ENCODE results near the gene SLC35D3. TPM values are rescaled to one million over a fixed set of nuclear protein-coding genes. Genes with fewer than 3 reads are reported as not detected.
"Not testable (repeated sequence)": the region's sequence is repeated elsewhere in the genome, so short reads cannot be mapped to it uniquely, and the experiment has no call there.

SLC35D3 gene
- total RNA-seq, 1 donor, result not detected

GRCh38 chr6:136901212-136901784 is 20.8 kb upstream of the SLC35D3 start:
- no peak for DNase-seq (ENCODE audit: low read depth)
- no peak for TF ChIP-seq CTCF (IDR thresholded peaks at IDR 0.05; ENCODE audit: insufficient read depth, low read depth, low read length)
- no peak overlapping the region for H3K4me3 ChIP-seq (ENCODE audit: low read depth, low read length)

- H3K4me3 ChIP-seq (ENCODE audit: low read depth, low read length); DNase-seq (ENCODE audit: low read depth): not testable (repeated sequence)
Measured at GRCh38 chr6:136904477-136904876, 17.6 kb upstream of the SLC35D3 start.

GRCh38 chr6:136914947-136915346 is 7.2 kb upstream of the SLC35D3 start:
- TF ChIP-seq CTCF (IDR thresholded peaks at IDR 0.05; ENCODE audit: insufficient read depth, low read depth, low read length), result no peak
- H3K4me3 ChIP-seq (ENCODE audit: low read depth, low read length), result no peak overlapping the region
- DNase-seq (ENCODE audit: low read depth), result no peak

GRCh38 chr6:136918706-136919105 is 3.4 kb upstream of the SLC35D3 start:
- no peak for DNase-seq (ENCODE audit: low read depth)
- TF ChIP-seq CTCF (IDR thresholded peaks at IDR 0.05; ENCODE audit: insufficient read depth, low read depth, low read length), result no peak
- no peak overlapping the region for H3K4me3 ChIP-seq (ENCODE audit: low read depth, low read length)

- peak; percentile 8 for DNase-seq (ENCODE audit: low read depth)
- no peak for TF ChIP-seq CTCF (IDR thresholded peaks at IDR 0.05; ENCODE audit: insufficient read depth, low read depth, low read length)
- no peak overlapping the region for H3K4me3 ChIP-seq (ENCODE audit: low read depth, low read length)
Measured at GRCh38 chr6:136920216-136920615, 1.9 kb upstream of the SLC35D3 start.

- DNase-seq (ENCODE audit: low read depth), result peak; percentile 8
- peak overlapping the region; percentile 55 for H3K4me3 ChIP-seq (ENCODE audit: low read depth, low read length)
- TF ChIP-seq CTCF (IDR thresholded peaks at IDR 0.05; ENCODE audit: insufficient read depth, low read depth, low read length), result no peak
Measured at GRCh38 chr6:136920671-136921380, 1.3 kb upstream of the SLC35D3 start.

GRCh38 chr6:136921381-136921935 is 643 bp upstream of the SLC35D3 start:
- TF ChIP-seq CTCF (IDR thresholded peaks at IDR 0.05; ENCODE audit: insufficient read depth, low read depth, low read length), result no peak
- H3K4me3 ChIP-seq (ENCODE audit: low read depth, low read length), result peak overlapping the region; percentile 55
- peak; percentile 11 for DNase-seq (ENCODE audit: low read depth)

Measured in fibroblast of villous mesenchyme (primary cell).